Esophagus muscularis mucosa (tissue), 4 donors: Measurements from ENCODE around the gene UQCC2. TPM values are rescaled to one million over a fixed set of nuclear protein-coding genes. Genes with fewer than 3 reads are reported as not detected.

ENCODE experiments used
- DNase-seq: peaks from one replicate; pipeline ENCODE4 v3.0.0-alpha.2; 2017; ENCODE audit errors: extremely low spot score
- H3K27ac ChIP-seq, 4 donors: fragments of 200-600 bp; sonication (generic); replicated peaks in 1 of 4; 1 replicate in 3 of 4; 2 replicates in 1 of 4; pipeline ENCODE4 v1.5.1; 2016 to 2019; ENCODE audit warnings: mild to moderate bottlenecking in 1 of 4
- H3K27me3 ChIP-seq, 4 donors: fragments of 200-600 bp; sonication (generic); one replicate each; pipeline versions ENCODE4 v1.5.1 to v1.6.0; 2016 to 2019
- H3K36me3 ChIP-seq, 4 donors: fragments of 200-600 bp; sonication (generic); one replicate each; pipeline ENCODE4 v1.5.1; 2016 to 2019
- H3K4me1 ChIP-seq, 4 donors: fragments of 200-600 bp; sonication (generic); one replicate each; pipeline ENCODE4 v1.5.1; 2016 to 2019
- H3K4me3 ChIP-seq, 4 donors: fragments of 200-600 bp; sonication (generic); 1 replicate in 2 of 4; 2 replicates in 2 of 4; pipeline ENCODE4 v1.5.1; 2016 to 2019; ENCODE audit warnings: mild to moderate bottlenecking in 4 of 4, moderate library complexity in 1 of 4
- H3K9me3 ChIP-seq, 4 donors: fragments of 200-600 bp; sonication (generic); 1 replicate in 3 of 4; 2 replicates in 1 of 4; pipeline ENCODE4 v1.5.1; 2016 to 2019
- CTCF ChIP-seq, 3 experiments: fragments of 200-600 bp in 2 of 3; fragments of 450-650 bp in 1 of 3; sonication (generic) in 2 of 3; IDR thresholded peaks; one replicate each; pipeline ENCODE4 v1.5.1; 2017 to 2019; ENCODE audit warnings: antibody characterized with exemption in 3 of 3, mild to moderate bottlenecking in 2 of 3, moderate library complexity in 1 of 3
- EP300 ChIP-seq: sonication (generic); formaldehyde crosslinking; IDR thresholded peaks from one replicate; pipeline ENCODE4 v1.6.1; 2017; ENCODE audit warnings: antibody characterized with exemption
- POLR2A ChIP-seq: fragments of 450-650 bp; IDR thresholded peaks from one replicate; pipeline ENCODE4 v1.6.1; 2017; ENCODE audit warnings: antibody characterized with exemption, moderate library complexity, mild to moderate bottlenecking, low read depth
- POLR2AphosphoS5 ChIP-seq, 2 donors: sonication (generic); formaldehyde crosslinking; IDR thresholded peaks; one replicate each; pipeline ENCODE4 v1.6.1; 2017; ENCODE audit warnings: antibody characterized with exemption in 2 of 2
- WGBS: methylation state at CpG from one replicate; pipeline ENCODE4 v1.1.5; 2018; 5-methylcytosine and 5-hydroxymethylcytosine counted together
- intact Hi-C: fragments of 100-400 bp; cut with DNase I; formaldehyde crosslinking; loops from one replicate; pipeline ENCODE4 v1.15.1; 2023
- total RNA-seq, 4 donors: library from RNA; depleted of rRNA; stranded (reverse); fragments of >200 nt; gene quantifications; one replicate each; pipeline versions ENCODE4 v1.1.0 to v1.2.1, GENCODE V29; 2016

The UQCC2 gene
- total RNA-seq, 4 donors from 2014 or later = 9.4 to 22.2 (median 14.7) TPM

- no peak overlapping the region for H3K27ac ChIP-seq
- no peaks in the 10 kb centered on the region for H3K36me3 ChIP-seq
- peaks cover 4 to 14% (median 5%) of the 10 kb centered on the region in 4 donors for H3K4me1 ChIP-seq
- peaks cover 0 to 6% (median 1%) of the 10 kb centered on the region in 4 donors for H3K27me3 ChIP-seq
- no peak for TF ChIP-seq EP300
- no peak for TF ChIP-seq POLR2AphosphoS5 (IDR thresholded peaks at IDR 0.05)
- no peak for TF ChIP-seq POLR2A
- WGBS = 72% methylated on average over 3 of the region's 3 CpGs
- no peak overlapping the region for H3K4me3 ChIP-seq
- no peaks in the 10 kb centered on the region for H3K9me3 ChIP-seq
- intact Hi-C loops = no loop called here
- DNase-seq = no peak
Measured at GRCh38 chr6:33757113-33757512, 45.6 kb upstream of the UQCC2 start.

GRCh38 chr6:33756211-33756954 lies 44.9 kb upstream of the UQCC2 start:
- peaks cover 0 to 6% (median under 1%) of the 10 kb centered on the region in 4 donors for H3K4me1 ChIP-seq
- H3K4me3 ChIP-seq = no peak overlapping the region
- TF ChIP-seq POLR2AphosphoS5 (IDR thresholded peaks at IDR 0.05) = no peak
- no peak for TF ChIP-seq POLR2A
- no peak for TF ChIP-seq EP300
- TF ChIP-seq CTCF (IDR thresholded peaks at IDR 0.05) = no peak
- H3K9me3 ChIP-seq = no peaks in the 10 kb centered on the region
- H3K27ac ChIP-seq = no peak overlapping the region
- DNase-seq = no peak
- peaks cover 0 to 6% (median 1%) of the 10 kb centered on the region in 4 donors for H3K27me3 ChIP-seq
- no peaks in the 10 kb centered on the region for H3K36me3 ChIP-seq
- 86% methylated on average over 12 of the region's 12 CpGs for WGBS
- intact Hi-C loops = no loop called here

GRCh38 chr6:33755070-33755869 lies 43.8 kb upstream of the UQCC2 start:
- Histone ChIP-seq H3K4me3 (no peak overlapping the region), H3K4me1 (no peaks in the 10 kb centered on the region), H3K27me3 (peaks cover 0 to 6% (median 1%) of the 10 kb centered on the region in 4 donors), H3K36me3 (no peaks in the 10 kb centered on the region), H3K27ac (no peak overlapping the region), H3K9me3 (no peaks in the 10 kb centered on the region)
- no peak for DNase-seq
- TF ChIP-seq CTCF (IDR thresholded peaks at IDR 0.05) (no peak), POLR2A (no peak), POLR2AphosphoS5 (IDR thresholded peaks at IDR 0.05) (no peak), EP300 (no peak)
- WGBS = 84% methylated on average over 13 of the region's 13 CpGs
- intact Hi-C loops = no loop called here

- Histone ChIP-seq H3K4me1 (no peaks in the 10 kb centered on the region), H3K27ac (no peak overlapping the region), H3K27me3 (peaks cover 0 to 6% (median 1%) of the 10 kb centered on the region in 4 donors), H3K4me3 (no peak overlapping the region), H3K36me3 (no peaks in the 10 kb centered on the region), H3K9me3 (no peaks in the 10 kb centered on the region)
- WGBS = 84% methylated on average over 11 of the region's 11 CpGs
- no peak for DNase-seq
- no peak for TF ChIP-seq EP300
- no peak for TF ChIP-seq CTCF (IDR thresholded peaks at IDR 0.05)
- no peak for TF ChIP-seq POLR2A
- no peak for TF ChIP-seq POLR2AphosphoS5 (IDR thresholded peaks at IDR 0.05)
- intact Hi-C loops = no loop called here
Measured at GRCh38 chr6:33754222-33754621, 42.7 kb upstream of the UQCC2 start.

- H3K9me3 ChIP-seq = no peaks in the 10 kb centered on the region
- TF ChIP-seq EP300 (no peak), CTCF (IDR thresholded peaks at IDR 0.05) (no peak), POLR2A (no peak), POLR2AphosphoS5 (IDR thresholded peaks at IDR 0.05) (no peak)
- 94% methylated on average over 1 of the region's 1 CpG for WGBS
Measured at GRCh38 chr6:33752646-33753015, 41.1 kb upstream of the UQCC2 start.

More at GRCh38 chr6:33752646-33753015, 41.1 kb upstream of the UQCC2 start:
- H3K27ac ChIP-seq = no peak overlapping the region
- no peaks in the 10 kb centered on the region for H3K36me3 ChIP-seq
- H3K27me3 ChIP-seq = peaks cover 0 to 6% (median 1%) of the 10 kb centered on the region in 4 donors
- intact Hi-C loops = no loop called here
- H3K4me3 ChIP-seq = no peak overlapping the region
- H3K4me1 ChIP-seq = no peaks in the 10 kb centered on the region
- DNase-seq = no peak
